KMS-11 (cell line): Measurements from ENCODE around the gene IL1RAPL1.

Experiments
- H2AFZ ChIP-seq: fragments of 200-600 bp; sonication (generic); 2 replicates; pipeline ENCODE4 v1.6.1; 2016; ENCODE audit warnings: antibody characterized with exemption, mixed run types, low read depth
- H3K27ac ChIP-seq: fragments of 200-600 bp; sonication (generic); 2 replicates; pipeline ENCODE4 v1.6.1; 2016; ENCODE audit warnings: mild to moderate bottlenecking, mixed run types
- H3K27me3 ChIP-seq: fragments of 200-600 bp; sonication (generic); 2 replicates; pipeline ENCODE4 v1.6.1; 2017; ENCODE audit warnings: mild to moderate bottlenecking, low read depth, mixed run types, moderate library complexity; ENCODE audit not compliant: insufficient read depth
- H3K36me3 ChIP-seq: fragments of 200-600 bp; sonication (generic); 2 replicates; pipeline ENCODE4 v1.6.1; 2017; ENCODE audit warnings: mild to moderate bottlenecking, mixed run types; ENCODE audit not compliant: insufficient read depth
- H3K4me1 ChIP-seq: fragments of 200-600 bp; sonication (generic); 2 replicates; pipeline ENCODE4 v1.6.1; 2016; ENCODE audit warnings: mild to moderate bottlenecking, low read depth, mixed run types; ENCODE audit not compliant: poor library complexity, severe bottlenecking
- H3K4me2 ChIP-seq: fragments of 200-600 bp; sonication (generic); 2 replicates; pipeline ENCODE4 v1.7.0; 2016; ENCODE audit warnings: mild to moderate bottlenecking, mixed run types
- H3K4me3 ChIP-seq: fragments of 200-600 bp; sonication (generic); IDR thresholded peaks from 2 replicates; pipeline ENCODE4 v1.6.1; 2017; ENCODE audit warnings: low read depth, low read length, mixed read lengths; ENCODE audit not compliant: insufficient read depth
- H3K79me2 ChIP-seq: fragments of 200-600 bp; sonication (generic); 2 replicates; pipeline ENCODE4 v1.6.1; 2016; ENCODE audit warnings: low read depth, mixed run types; ENCODE audit not compliant: insufficient read depth
- H3K9ac ChIP-seq: fragments of 200-600 bp; sonication (generic); 2 replicates; pipeline ENCODE4 v1.6.1; 2016; ENCODE audit warnings: mild to moderate bottlenecking, mixed run types
- H4K20me1 ChIP-seq: fragments of 200-600 bp; sonication (generic); 2 replicates; pipeline ENCODE4 v1.6.1; 2016; ENCODE audit warnings: mild to moderate bottlenecking, mixed run types; ENCODE audit not compliant: insufficient read depth
- CTCF ChIP-seq: fragments of 200-600 bp; sonication (generic); conservative IDR thresholded peaks from 2 replicates; pipeline ENCODE4 v1.6.1; 2017; ENCODE audit warnings: low read depth, mild to moderate bottlenecking, antibody characterized with exemption, low read length, moderate library complexity, mixed read lengths

IL1RAPL1 gene

GRCh38 chrX:28599957-28600356 is 12.7 kb downstream of the IL1RAPL1 start:
- no peak for TF ChIP-seq CTCF
- H3K4me3 ChIP-seq, result no peak overlapping the region
- no peaks in the 10 kb centered on the region for H3K4me1 ChIP-seq
- no peaks in the 10 kb centered on the region for H4K20me1 ChIP-seq
- H3K79me2 ChIP-seq, result no peaks in the 10 kb centered on the region
- no peak overlapping the region for H2AFZ ChIP-seq
- no peak overlapping the region for H3K4me2 ChIP-seq
- H3K9ac ChIP-seq, result no peak overlapping the region
- H3K36me3 ChIP-seq, result no peaks in the 10 kb centered on the region
- H3K27ac ChIP-seq, result no peak overlapping the region
- H3K27me3 ChIP-seq, result no peaks in the 10 kb centered on the region

- H4K20me1 ChIP-seq, result no peaks in the 10 kb centered on the region
- H3K27me3 ChIP-seq, result no peaks in the 10 kb centered on the region
- H3K9ac ChIP-seq, result no peak overlapping the region
- no peaks in the 10 kb centered on the region for H3K79me2 ChIP-seq
- no peak for TF ChIP-seq CTCF
- H3K4me2 ChIP-seq, result no peak overlapping the region
- H3K27ac ChIP-seq, result no peak overlapping the region
- H2AFZ ChIP-seq, result no peak overlapping the region
- no peak overlapping the region for H3K4me3 ChIP-seq
- H3K4me1 ChIP-seq, result no peaks in the 10 kb centered on the region
- no peaks in the 10 kb centered on the region for H3K36me3 ChIP-seq
These were observed 21.8 kb downstream of the IL1RAPL1 start for GRCh38 chrX:28609003-28609402.

GRCh38 chrX:28609917-28610613 is 22.8 kb downstream of the IL1RAPL1 start:
- Histone ChIP-seq H2AFZ (no peak overlapping the region), H3K4me1 (no peaks in the 10 kb centered on the region), H3K27me3 (no peaks in the 10 kb centered on the region), H3K4me3 (no peak overlapping the region), H3K4me2 (no peak overlapping the region), H3K79me2 (no peaks in the 10 kb centered on the region), H4K20me1 (no peaks in the 10 kb centered on the region), H3K36me3 (no peaks in the 10 kb centered on the region), H3K9ac (no peak overlapping the region), H3K27ac (no peak overlapping the region)
- TF ChIP-seq CTCF, result no peak

GRCh38 chrX:28610746-28611145 is 23.5 kb downstream of the IL1RAPL1 start:
- no peak overlapping the region for H2AFZ ChIP-seq
- no peaks in the 10 kb centered on the region for H3K36me3 ChIP-seq
- no peak overlapping the region for H3K27ac ChIP-seq
- H3K27me3 ChIP-seq, result no peaks in the 10 kb centered on the region
- H3K4me3 ChIP-seq, result no peak overlapping the region
- H3K4me1 ChIP-seq, result no peaks in the 10 kb centered on the region
- no peak overlapping the region for H3K4me2 ChIP-seq
- H3K79me2 ChIP-seq, result no peaks in the 10 kb centered on the region
- H3K9ac ChIP-seq, result no peak overlapping the region
- no peak for TF ChIP-seq CTCF
- H4K20me1 ChIP-seq, result no peaks in the 10 kb centered on the region
